Measurements from ENCODE around the gene NEK10.

NEK10 gene

DNA sequence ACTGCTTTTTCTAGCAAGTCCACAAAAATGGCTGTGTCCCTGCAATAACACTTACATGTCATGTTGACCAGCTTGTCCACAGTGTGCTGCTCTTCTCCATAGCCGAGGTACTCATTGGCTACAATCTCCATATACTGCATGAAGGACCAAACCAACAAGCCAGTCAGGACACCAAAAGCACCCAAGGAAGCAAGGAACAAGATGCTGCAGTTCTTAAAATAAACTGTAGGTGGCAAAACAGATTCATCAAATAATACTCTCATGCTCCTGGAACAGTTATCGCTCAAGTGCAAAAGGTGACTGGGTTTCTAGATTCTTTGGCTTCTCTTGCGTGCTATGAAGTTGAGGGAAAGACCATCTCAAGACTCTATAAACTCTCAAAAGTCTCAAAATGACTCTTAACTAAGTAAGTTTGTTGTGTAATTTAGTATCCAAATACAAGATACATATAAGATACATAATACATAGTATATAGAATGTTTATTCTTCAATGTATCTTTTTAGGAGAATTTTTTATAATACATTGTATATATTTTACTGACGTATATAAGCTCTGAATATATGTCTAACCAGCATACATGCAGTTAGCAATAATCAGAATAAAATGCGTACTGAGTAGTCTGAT lies 57.0 kb downstream of the NEK10 start:
- Histone ChIP-seq H3K27ac (ENCODE audit: low read length) (no peak overlapping the region), H3K27me3 (replicated peaks; ENCODE audit: insufficient read depth, low read length) (no peaks in the 10 kb centered on the region), H3K9me3 (replicated peaks; ENCODE audit: insufficient read depth, low read length) (no peaks in the 10 kb centered on the region), H3K9me2 (replicated peaks; ENCODE audit: insufficient read depth, low read length) (no peaks in the 10 kb centered on the region), H2AFZ (ENCODE audit: low read length) (no peak overlapping the region), H3K79me2 (ENCODE audit: low read length) (no peaks in the 10 kb centered on the region), H3K9ac (ENCODE audit: low read length) (no peak overlapping the region), H4K20me1 (ENCODE audit: insufficient read depth, low read length) (no peaks in the 10 kb centered on the region), H3K4me1 (ENCODE audit: low read length) (no peaks in the 10 kb centered on the region), H3K4me2 (ENCODE audit: low read depth, low read length) (no peak overlapping the region), H3K36me3 (replicated peaks; ENCODE audit: insufficient read depth, low read length) (no peaks in the 10 kb centered on the region), H3K4me3 (ENCODE audit: low read length) (no peak overlapping the region), H3F3A (ENCODE audit: insufficient read depth, low read length) (no peaks in the 10 kb centered on the region)
- DNase-seq, result peak; percentile 57
- TF ChIP-seq EZH2phosphoT487 (IDR thresholded peaks at IDR 0.05; ENCODE audit: low read length), result no peak
- TF ChIP-seq, protein P1, sequence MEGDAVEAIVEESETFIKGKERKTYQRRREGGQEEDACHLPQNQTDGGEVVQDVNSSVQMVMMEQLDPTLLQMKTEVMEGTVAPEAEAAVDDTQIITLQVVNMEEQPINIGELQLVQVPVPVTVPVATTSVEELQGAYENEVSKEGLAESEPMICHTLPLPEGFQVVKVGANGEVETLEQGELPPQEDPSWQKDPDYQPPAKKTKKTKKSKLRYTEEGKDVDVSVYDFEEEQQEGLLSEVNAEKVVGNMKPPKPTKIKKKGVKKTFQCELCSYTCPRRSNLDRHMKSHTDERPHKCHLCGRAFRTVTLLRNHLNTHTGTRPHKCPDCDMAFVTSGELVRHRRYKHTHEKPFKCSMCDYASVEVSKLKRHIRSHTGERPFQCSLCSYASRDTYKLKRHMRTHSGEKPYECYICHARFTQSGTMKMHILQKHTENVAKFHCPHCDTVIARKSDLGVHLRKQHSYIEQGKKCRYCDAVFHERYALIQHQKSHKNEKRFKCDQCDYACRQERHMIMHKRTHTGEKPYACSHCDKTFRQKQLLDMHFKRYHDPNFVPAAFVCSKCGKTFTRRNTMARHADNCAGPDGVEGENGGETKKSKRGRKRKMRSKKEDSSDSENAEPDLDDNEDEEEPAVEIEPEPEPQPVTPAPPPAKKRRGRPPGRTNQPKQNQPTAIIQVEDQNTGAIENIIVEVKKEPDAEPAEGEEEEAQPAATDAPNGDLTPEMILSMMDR (IDR thresholded peaks at IDR 0.05; ENCODE audit: low read length), result peak; percentile 70
- no peak for TF ChIP-seq EZH2 (optimal IDR thresholded peaks at IDR 0.05; ENCODE audit: low read depth, low read length)

DNA sequence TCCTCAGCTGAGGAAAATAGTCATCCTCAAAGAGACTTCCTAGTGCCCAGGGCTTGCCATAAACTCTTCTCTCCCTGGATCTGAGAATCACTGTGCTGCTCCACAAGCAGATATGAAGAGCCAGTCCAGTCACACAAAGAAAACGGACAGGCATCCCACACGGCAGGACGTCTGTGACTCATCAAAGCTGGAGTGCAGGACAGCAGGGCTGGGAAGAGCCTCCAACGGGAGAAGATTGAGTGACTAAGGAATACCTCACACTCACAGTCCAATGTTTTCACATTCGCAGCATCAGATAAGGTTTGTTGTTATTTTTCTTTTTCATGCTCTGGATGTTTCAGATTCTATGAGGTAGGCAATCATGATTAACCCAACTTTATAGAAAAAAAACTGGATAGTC lies 57.8 kb downstream of the NEK10 start:
- no peaks in the 10 kb centered on the region for H3K27me3 ChIP-seq (replicated peaks; ENCODE audit: insufficient read depth, low read length)
- no peak overlapping the region for H3K4me2 ChIP-seq (ENCODE audit: low read depth, low read length)
- H3K9me2 ChIP-seq (replicated peaks; ENCODE audit: insufficient read depth, low read length), result no peaks in the 10 kb centered on the region
- H3K79me2 ChIP-seq (ENCODE audit: low read length), result no peaks in the 10 kb centered on the region
- H3K36me3 ChIP-seq (replicated peaks; ENCODE audit: insufficient read depth, low read length), result no peaks in the 10 kb centered on the region
- no peaks in the 10 kb centered on the region for H3K4me1 ChIP-seq (ENCODE audit: low read length)
- no peak overlapping the region for H3K4me3 ChIP-seq (ENCODE audit: low read length)
- no peaks in the 10 kb centered on the region for H3K9me3 ChIP-seq (replicated peaks; ENCODE audit: insufficient read depth, low read length)
- H3K9ac ChIP-seq (ENCODE audit: low read length), result no peak overlapping the region
- no peak overlapping the region for H3K27ac ChIP-seq (ENCODE audit: low read length)
- no peaks in the 10 kb centered on the region for H3F3A ChIP-seq (ENCODE audit: insufficient read depth, low read length)
- H4K20me1 ChIP-seq (ENCODE audit: insufficient read depth, low read length), result no peaks in the 10 kb centered on the region
- no peak for DNase-seq
- TF ChIP-seq, protein P1 (IDR thresholded peaks at IDR 0.05; ENCODE audit: low read length), result no peak
- TF ChIP-seq EZH2 (optimal IDR thresholded peaks at IDR 0.05; ENCODE audit: low read depth, low read length) (no peak), EZH2phosphoT487 (IDR thresholded peaks at IDR 0.05; ENCODE audit: low read length) (no peak)
- no peak overlapping the region for H2AFZ ChIP-seq (ENCODE audit: low read length)

DNA sequence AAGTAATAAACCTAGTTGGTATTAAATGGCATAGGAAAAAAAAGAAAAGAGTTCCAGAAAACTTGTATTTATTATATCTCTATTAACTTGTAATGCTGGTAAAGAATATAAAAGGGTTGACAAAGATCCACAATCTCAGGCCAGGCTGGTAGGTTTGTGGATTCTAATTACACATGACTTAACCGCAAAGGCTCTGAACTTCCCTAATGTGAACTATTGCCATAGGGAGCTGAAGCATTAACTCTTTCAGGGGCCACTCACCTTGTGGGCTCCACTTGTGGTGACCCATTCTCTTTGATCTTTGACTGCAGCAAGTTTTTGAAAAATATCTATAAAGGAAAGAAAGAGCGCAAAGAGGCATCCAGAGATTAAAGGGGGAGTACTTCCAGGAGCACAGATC lies 58.5 kb downstream of the NEK10 start:
- H3K9me2 ChIP-seq (replicated peaks; ENCODE audit: insufficient read depth, low read length), result no peaks in the 10 kb centered on the region
- TF ChIP-seq, protein P1 (IDR thresholded peaks at IDR 0.05; ENCODE audit: low read length), result no peak
- TF ChIP-seq EZH2phosphoT487 (IDR thresholded peaks at IDR 0.05; ENCODE audit: low read length), result no peak
- TF ChIP-seq EZH2 (optimal IDR thresholded peaks at IDR 0.05; ENCODE audit: low read depth, low read length), result no peak
- no peaks in the 10 kb centered on the region for H3K4me1 ChIP-seq (ENCODE audit: low read length)
- H4K20me1 ChIP-seq (ENCODE audit: insufficient read depth, low read length), result no peaks in the 10 kb centered on the region
- no peaks in the 10 kb centered on the region for H3F3A ChIP-seq (ENCODE audit: insufficient read depth, low read length)
- no peak for DNase-seq
- no peaks in the 10 kb centered on the region for H3K9me3 ChIP-seq (replicated peaks; ENCODE audit: insufficient read depth, low read length)
- H2AFZ ChIP-seq (ENCODE audit: low read length), result no peak overlapping the region
- no peak overlapping the region for H3K4me3 ChIP-seq (ENCODE audit: low read length)
- H3K9ac ChIP-seq (ENCODE audit: low read length), result no peak overlapping the region
- H3K36me3 ChIP-seq (replicated peaks; ENCODE audit: insufficient read depth, low read length), result no peaks in the 10 kb centered on the region
- no peaks in the 10 kb centered on the region for H3K79me2 ChIP-seq (ENCODE audit: low read length)
- no peak overlapping the region for H3K4me2 ChIP-seq (ENCODE audit: low read depth, low read length)
- no peaks in the 10 kb centered on the region for H3K27me3 ChIP-seq (replicated peaks; ENCODE audit: insufficient read depth, low read length)
- H3K27ac ChIP-seq (ENCODE audit: low read length), result no peak overlapping the region

All from MM.1S (cell line).